WERI-Rb-1 (cell line): Measurements from ENCODE around the gene RFX2.

Source experiments
- DNase-seq: peaks from one replicate; pipeline ENCODE4 v3.0.0-alpha.2; 2020
- H3K27ac ChIP-seq: fragments of 250-450 bp; sonication (Bioruptor Pico); 2 replicates; pipeline ENCODE4 v1.5.1; 2020; ENCODE audit warnings: mild to moderate bottlenecking, moderate library complexity
- H3K27me3 ChIP-seq: fragments of 250-450 bp; sonication (Bioruptor Pico); 2 replicates; pipeline ENCODE4 v1.5.1; 2021; ENCODE audit warnings: mild to moderate bottlenecking, low read depth, moderate library complexity; ENCODE audit not compliant: insufficient read depth, severe bottlenecking
- H3K36me3 ChIP-seq: fragments of 250-450 bp; sonication (Bioruptor Pico); 2 replicates; pipeline ENCODE4 v1.5.1; 2020; ENCODE audit warnings: mild to moderate bottlenecking, moderate library complexity
- H3K4me3 ChIP-seq: 2 replicates; pipeline ENCODE4 v1.5.1; 2011; ENCODE audit warnings: low read depth, mild to moderate bottlenecking, control low read depth, low read length
- H3K9me3 ChIP-seq: fragments of 250-450 bp; sonication (Bioruptor Pico); 2 replicates; pipeline ENCODE4 v1.5.1; 2021; ENCODE audit warnings: mild to moderate bottlenecking, moderate library complexity; ENCODE audit not compliant: severe bottlenecking
- TF ChIP-seq, protein P1 (sequence below): IDR thresholded peaks from 2 replicates; pipeline ENCODE4 v1.5.1; 2011; ENCODE audit warnings: low read depth, mild to moderate bottlenecking, control low read depth, inconsistent platforms, low read length

Gene RFX2

DNA sequence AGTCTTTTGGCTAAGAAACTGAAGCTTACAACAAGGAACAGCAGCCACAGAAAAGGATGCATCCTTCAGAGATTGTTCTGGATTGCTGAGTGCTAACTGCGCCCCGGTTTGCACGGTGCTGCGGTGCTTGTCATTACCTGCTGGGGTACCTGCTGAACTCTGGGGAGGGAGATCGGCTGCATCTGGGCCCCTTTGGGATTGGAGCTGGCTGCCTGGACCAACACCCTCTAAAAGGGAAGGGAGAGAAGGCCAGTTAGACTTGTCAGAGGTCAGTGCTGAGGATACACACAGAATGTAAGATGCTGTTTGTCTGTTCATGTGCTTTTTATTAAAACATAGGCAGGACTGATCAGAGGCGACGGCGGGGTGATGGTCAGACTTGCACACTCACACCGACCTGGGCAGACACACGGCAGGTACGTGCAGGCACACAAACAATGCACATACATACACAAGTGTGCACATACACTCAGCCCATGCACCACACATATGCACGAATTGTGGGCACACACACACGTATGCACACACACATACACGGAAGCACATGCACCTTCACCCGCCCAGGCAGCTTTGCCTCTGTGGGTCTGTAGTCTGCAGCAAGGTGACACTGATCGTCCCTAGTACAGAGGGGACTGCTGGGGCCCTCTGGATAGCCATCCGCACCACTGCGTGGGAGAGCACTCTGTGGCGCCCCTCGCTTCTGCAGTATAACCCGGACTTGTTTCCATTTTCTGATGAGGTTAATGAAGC lies 66.1 kb downstream of the RFX2 start:
- no peak overlapping the region for H3K4me3 ChIP-seq
- no peak overlapping the region for H3K27ac ChIP-seq
- H3K9me3 ChIP-seq, result no peaks in the 10 kb centered on the region
- H3K36me3 ChIP-seq, result no peaks in the 10 kb centered on the region
- TF ChIP-seq, protein P1, sequence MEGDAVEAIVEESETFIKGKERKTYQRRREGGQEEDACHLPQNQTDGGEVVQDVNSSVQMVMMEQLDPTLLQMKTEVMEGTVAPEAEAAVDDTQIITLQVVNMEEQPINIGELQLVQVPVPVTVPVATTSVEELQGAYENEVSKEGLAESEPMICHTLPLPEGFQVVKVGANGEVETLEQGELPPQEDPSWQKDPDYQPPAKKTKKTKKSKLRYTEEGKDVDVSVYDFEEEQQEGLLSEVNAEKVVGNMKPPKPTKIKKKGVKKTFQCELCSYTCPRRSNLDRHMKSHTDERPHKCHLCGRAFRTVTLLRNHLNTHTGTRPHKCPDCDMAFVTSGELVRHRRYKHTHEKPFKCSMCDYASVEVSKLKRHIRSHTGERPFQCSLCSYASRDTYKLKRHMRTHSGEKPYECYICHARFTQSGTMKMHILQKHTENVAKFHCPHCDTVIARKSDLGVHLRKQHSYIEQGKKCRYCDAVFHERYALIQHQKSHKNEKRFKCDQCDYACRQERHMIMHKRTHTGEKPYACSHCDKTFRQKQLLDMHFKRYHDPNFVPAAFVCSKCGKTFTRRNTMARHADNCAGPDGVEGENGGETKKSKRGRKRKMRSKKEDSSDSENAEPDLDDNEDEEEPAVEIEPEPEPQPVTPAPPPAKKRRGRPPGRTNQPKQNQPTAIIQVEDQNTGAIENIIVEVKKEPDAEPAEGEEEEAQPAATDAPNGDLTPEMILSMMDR, result no peak
- no peaks in the 10 kb centered on the region for H3K27me3 ChIP-seq
- no peak for DNase-seq

DNA sequence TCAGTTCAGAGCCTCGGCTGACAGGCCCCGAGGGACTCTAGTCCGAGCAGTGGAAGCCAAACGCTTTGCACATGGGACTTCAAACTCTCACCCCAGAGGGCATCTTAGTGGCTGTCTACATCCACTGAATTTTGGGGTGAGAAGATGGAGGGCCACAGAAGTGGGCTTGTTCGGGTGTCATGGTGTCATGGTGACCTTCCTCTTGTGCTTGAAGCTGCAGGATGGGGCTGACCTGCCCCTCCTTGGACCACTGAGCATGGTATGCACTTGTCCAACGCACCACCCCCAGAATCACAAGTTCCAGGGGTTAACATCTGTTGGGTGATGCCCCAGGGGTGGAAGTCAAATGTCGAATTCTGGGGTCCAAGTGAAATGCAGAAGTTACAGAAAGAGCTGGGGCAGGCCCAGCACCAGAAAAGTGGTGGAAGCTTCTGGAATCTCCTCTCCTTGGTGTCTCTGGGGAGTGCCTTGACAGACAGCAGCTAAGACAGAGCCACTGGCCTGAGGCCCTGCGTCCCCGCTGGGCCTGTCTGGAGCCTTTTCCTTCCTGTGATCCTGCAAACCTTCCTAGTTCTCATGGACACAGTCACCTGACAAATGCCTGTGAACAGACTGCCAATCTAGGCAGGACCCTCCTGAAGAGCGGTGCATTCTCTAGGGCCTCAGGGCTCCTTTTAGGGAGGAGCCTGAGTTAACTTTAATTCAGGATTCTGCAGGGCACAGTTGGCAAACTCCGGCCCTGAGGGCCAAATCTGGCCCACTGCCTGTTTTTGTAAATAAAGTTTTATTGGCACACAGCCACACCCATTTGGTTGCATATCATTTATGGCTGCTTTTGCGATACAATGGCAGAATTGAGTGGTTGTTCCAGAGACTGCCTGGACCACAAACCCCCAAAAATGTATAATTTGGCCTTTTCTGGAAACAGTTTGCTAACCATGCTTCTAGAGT lies 67.2 kb downstream of the RFX2 start:
- H3K27ac ChIP-seq, result no peak overlapping the region
- H3K4me3 ChIP-seq, result no peak overlapping the region
- no peak for DNase-seq
- TF ChIP-seq, protein P1, result no peak
- no peaks in the 10 kb centered on the region for H3K27me3 ChIP-seq
- H3K9me3 ChIP-seq, result no peaks in the 10 kb centered on the region
- no peaks in the 10 kb centered on the region; the same call in 1 of the 2 replicates for H3K36me3 ChIP-seq

DNA sequence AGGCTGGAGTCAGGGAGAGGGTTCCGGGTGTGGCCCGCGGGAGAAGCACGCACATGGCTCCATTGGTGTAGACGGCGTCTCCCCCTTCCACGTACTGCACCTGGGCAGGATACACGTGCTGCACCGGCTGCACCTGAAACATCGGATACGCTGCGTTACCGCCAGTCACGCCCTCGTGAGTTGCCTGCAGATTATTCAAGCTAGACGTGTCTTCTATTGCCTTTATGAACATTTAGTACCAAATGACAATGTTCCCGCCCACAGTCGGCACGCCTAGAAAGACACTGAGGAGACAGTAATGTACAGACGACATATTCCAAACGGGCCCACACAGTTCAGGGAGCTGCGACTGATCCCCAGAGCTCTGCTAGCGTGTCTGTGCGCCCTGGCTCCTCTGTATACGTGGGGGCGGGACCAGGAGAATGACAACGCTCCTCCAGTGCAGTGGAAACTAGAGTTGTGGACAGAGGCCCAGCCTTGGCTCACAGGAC lies 68.3 kb downstream of the RFX2 start:
- H3K36me3 ChIP-seq, result no peaks in the 10 kb centered on the region; the same call in 1 of the 2 replicates
- H3K4me3 ChIP-seq, result no peak overlapping the region
- TF ChIP-seq, protein P1, result no peak
- no peak overlapping the region for H3K27ac ChIP-seq
- H3K9me3 ChIP-seq, result no peaks in the 10 kb centered on the region
- no peaks in the 10 kb centered on the region for H3K27me3 ChIP-seq
- DNase-seq, result no peak

DNA sequence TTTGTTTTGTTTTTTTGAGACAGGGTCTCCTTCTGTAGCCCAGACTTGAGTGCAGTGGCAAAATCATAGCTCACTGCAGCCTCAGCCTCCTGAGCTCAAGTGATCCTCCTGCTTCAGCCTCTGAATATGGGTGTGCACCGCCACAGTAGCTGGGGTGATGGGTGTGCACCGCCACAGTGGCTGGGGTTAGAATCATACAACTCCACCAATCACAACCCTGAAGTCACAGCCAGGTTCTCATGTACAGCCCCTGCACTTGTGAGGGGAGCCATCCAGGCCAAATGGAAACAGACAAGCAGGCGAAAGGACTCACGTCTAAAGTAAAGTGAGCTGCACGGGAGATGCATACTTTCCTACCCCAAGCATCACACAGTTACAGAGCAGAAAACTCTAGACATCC lies 69.2 kb downstream of the RFX2 start:
- no peaks in the 10 kb centered on the region for H3K9me3 ChIP-seq
- no peak overlapping the region for H3K4me3 ChIP-seq
- TF ChIP-seq, protein P1, result no peak
- no peak for DNase-seq
- no peak overlapping the region for H3K27ac ChIP-seq
- H3K36me3 ChIP-seq, result no peaks in the 10 kb centered on the region; the same call in 1 of the 2 replicates
- H3K27me3 ChIP-seq, result no peaks in the 10 kb centered on the region

DNA sequence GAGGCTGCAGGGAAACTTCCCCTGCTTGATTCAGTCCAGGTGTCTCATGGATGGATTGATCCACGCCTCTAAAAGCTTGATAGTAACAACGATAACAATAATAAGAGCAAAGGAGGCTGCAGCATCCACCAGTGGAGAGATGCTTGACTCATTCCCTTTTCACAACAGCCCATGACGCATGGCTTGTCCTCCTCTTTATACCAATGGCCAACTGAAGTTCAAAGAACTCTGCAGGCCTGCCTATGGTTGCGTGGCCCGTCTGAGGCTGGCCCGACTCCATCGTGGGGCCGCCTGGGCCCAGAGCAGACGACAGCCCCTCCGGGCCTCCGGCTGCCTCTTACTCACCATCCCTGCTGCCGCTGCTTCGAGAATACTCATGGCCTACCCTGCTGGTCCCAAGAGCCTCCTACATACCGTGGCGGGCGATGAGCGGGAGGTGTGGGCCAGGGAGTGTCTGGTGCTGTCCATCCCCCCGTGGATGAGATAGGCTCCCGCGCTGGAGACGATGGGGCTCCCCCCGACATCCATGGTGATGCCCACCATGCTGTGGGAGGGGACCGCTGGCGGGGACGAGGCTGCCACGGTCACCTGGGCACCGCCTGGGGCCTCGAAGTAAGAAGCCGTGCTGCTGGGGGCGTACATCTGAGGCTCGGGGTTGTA lies 70.6 kb downstream of the RFX2 start:
- DNase-seq, result no peak
- H3K4me3 ChIP-seq, result no peak overlapping the region
- H3K9me3 ChIP-seq, result no peaks in the 10 kb centered on the region
- no peaks in the 10 kb centered on the region; the same call in 1 of the 2 replicates for H3K36me3 ChIP-seq
- H3K27me3 ChIP-seq, result no peaks in the 10 kb centered on the region
- TF ChIP-seq, protein P1, result no peak
- no peak overlapping the region for H3K27ac ChIP-seq
